ENCODE data around the gene CPOX.
"Not testable (repeated sequence)": the region's sequence is repeated elsewhere in the genome, so short reads cannot be mapped to it uniquely, and the experiment has no call there.

CPOX gene

DNA sequence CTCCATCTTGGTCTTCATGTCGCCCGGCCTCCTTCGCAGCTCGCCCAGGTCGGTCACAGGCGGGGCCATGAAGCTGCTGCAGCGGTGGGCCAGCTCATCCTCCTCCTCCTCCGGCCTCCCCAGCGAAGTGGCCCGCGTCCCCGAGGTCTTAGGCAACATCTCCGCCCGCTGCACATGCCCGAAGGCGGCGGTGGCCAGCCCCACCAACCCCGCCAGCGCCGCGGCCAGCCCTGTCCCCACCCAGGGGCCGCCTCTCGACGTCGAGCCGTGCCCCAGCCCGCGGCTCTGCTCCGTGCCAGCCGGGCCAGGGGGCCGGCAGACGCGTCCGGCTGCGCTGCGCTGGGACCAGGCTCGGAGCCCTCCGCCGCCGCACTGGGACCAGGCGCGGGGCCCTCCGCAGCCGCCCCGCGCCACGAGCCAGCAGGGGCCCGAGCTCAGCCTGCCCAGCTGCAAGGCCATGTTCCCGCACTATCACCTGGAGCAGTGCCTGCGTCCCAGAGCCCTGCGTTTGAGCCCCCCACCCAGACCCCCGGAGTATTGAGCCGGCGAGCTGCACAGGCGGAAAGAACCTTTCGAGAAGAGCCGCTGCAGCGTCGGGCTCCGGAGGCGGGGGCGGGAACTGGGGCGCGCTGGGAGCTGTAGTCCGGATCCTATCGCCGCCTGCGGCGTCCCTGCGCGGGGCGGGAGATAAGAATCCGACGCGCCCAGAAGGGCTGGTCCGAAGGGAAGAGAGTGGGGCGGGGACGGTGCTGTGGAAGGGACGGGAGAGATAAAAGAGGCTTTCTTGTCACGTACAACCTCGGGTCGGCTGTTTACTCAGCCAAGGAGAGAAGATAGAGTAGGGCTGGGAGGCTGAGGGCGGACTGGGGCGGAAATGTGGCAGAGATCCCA is at the start of gene CPOX:
TSS of gene CPOX (minus strand) at position 566 of the 891 bp plus-strand sequence. CDS start at position 459, 107 bp downstream.
- no peak for DNase-seq

- DNase-seq, result not testable (repeated sequence)
These were observed 49.4 kb upstream of the CPOX start for GRCh38 chr3:98642769-98643168.

DNA sequence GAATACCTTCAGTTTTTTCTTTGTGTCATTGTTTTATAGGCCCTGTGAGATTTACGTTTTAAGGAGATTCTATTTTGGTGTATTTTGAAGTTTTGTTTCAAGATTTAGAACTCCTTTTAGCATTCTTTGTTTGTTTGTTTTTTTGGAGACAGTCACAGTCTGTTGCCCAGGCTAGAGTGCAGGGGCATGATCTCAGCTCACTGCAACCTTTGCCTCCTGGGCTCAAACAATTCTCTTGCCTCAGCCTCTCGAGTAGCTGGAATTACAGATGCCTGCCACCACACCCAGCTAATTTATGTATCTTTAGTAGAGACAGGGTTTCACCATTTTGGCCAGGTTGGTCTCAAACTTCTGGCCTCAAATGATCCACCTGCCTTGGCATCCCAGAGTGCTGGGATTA is 48.3 kb upstream of the CPOX start:
- DNase-seq, result not testable (repeated sequence)

- not testable (repeated sequence) for DNase-seq
These were observed 45.1 kb upstream of the CPOX start for GRCh38 chr3:98638515-98638914.

DNA sequence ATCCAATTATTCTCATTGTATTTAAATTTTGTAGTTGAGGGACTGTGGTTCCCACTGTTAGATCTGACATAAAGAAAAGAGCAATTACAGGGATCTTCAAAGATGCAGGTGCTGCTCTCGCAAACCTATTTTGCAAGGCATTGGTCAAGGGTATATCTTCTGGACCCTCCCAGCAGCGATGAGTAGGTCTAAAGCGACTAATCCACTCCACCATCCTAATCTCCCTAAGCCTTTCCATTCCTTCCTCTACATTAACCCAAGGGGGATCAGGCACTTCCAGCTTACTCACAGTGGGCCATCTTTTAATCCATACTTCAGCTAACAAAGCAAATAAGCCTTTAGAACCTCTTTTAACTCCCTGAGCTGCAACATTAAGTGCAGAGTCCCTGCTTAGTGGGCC is 37.0 kb upstream of the CPOX start:
- DNase-seq, result no peak

DNA sequence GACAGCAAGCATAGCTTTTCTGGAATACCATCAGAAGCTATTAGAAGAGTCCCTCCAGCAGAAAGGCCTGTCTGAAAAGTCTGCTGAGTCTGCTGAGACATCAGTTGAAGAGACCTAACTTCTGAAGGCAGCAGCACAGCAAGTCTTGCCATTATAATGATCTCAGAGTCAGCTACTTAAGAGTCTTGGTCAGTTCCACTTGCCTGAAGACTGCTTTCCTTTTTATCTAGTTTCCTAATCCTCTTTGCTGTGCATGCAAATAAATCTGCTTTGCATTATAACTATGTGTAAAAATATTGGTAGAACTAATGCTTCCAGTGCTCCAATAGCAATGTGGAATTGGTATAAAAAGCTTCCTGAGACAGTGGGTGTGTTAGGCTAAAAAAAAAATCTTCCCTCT is 34.9 kb upstream of the CPOX start:
- DNase-seq, result no peak

DNA sequence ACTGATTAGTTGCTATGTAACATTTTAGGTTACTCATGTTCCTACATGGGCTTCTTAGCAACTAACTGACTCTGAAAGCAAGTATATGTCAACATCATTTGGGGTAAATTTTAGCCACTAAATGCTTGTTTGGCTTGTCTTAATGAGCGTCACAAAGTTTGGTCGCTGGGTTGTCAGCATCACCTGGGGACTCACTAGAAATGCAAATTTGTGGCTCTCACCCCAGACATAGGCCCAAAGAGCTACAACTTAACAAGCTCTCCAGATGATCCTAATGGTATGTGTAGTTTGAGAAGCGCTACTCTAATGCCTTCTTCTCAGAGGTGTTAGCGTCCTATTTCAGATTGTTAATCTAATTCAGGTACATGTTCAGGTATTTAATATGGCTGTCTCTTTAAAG is 32.7 kb upstream of the CPOX start:
- no peak for DNase-seq

GRCh38 chr3:98623572-98624280 is 30.3 kb upstream of the CPOX start:
- DNase-seq, result no peak

GRCh38 chr3:98617841-98618240 is 24.4 kb upstream of the CPOX start:
- DNase-seq, result no peak

DNA sequence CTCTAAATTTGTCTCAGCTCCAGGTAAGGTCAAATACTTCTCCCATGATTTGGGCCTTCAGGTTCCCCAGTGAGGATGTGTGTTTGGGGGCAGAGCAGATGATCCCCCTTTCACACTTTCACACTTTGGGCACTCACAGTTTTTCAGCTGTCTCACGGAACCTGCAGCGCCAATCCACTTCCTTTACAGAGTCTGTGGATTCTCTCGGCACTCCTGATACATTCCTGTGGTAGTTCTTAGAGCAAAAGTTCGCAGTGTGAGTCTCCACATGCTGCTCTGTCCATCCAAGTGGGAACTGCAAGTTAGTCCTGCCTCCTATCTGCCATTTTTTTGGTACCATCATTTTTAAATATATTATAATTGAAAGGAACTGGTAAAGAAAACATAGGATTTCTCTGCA is 20.2 kb upstream of the CPOX start:
- no peak for DNase-seq

DNA sequence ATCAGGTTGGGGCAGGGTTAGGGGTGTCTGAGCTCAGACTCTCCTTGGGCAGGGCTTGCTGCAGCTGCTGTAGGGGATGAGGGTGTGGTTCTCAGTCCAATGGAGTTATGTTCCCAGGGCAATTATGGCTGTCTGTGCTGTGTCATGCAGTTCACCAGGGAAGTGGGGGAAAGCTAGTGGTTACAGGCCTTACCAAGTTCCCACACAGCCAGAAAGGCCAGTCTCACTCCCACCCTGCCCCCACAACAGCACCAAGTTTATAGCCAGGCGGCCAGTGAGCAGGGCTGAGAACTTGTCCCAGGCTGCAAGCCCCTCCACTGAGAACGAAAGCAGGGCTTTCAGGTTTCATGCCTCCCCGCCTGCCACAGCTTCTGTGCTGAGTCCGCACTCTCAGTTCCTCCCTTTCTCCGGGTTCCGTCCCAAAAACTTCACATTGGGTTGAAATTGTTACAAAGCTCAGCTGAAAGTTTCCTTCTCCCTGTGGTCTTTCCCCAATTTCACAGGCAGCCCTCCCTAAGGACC is 19.6 kb upstream of the CPOX start:
- no peak for DNase-seq

GRCh38 chr3:98612587-98612986 is 19.2 kb upstream of the CPOX start:
- no peak for DNase-seq

DNA sequence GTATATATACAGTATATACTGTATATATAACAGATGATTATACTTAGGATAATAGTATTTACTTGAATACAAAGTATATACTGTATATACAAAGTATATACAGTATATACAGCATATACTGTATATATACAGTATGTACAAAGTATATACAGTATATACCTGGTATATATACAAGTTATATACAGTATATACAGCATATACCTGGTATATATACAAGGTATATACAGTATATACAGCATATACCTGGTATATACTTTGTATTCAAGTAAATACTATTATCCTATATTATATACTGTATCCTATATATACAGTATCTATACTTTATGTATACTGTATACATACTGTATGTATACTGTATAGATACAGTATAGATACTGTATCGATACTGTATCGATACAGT is 14.6 kb upstream of the CPOX start:
- no peak for DNase-seq

- DNase-seq, result no peak
These were observed 10.2 kb upstream of the CPOX start for GRCh38 chr3:98603580-98603979.

DNA sequence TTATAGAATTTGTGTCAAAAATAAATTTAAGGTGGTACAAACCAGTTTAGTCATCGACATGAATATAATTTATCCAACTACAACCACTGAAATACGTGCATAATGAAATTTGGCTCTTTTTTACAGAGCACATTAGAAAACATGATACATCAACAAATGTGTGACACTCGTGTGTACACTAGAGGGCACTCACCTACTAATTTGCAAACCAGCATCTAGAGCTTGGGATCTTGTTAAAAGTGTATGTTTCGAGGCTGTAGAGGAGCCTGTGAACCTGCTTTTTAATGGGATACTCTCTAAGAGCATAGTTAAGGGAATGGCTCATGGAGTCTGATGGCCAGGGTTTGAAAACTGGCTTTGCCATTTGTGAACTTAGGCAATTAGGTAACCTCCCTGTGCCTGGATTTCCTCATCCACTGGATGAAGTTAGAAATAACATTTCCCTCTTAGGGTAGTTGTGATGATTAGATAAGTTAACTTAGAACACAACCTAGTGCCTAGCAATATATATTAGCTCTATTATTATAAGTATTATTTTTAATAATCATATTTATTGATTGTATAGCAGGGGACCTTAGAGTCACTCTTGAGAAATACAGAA is 8.8 kb upstream of the CPOX start:
- no peak for DNase-seq

DNA sequence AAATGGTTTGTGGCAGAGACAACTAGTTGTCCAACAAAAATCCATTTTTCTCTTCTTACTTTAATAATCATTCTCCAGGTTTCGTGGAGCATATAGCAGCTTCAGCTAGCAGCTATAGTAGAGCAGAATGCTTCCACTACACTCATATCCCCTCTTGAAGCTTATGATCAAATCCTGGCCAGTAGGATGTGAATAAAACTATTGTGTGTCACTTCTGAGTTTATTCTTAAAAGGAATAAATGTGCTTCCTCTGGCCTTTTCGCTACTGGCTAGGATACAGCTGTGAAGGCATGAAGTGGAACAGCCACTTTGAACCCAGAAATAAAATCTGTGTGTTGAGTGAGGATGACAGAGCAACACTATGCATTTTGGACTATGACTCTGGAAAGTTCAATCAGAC is 7.8 kb upstream of the CPOX start:
- no peak for DNase-seq

DNA sequence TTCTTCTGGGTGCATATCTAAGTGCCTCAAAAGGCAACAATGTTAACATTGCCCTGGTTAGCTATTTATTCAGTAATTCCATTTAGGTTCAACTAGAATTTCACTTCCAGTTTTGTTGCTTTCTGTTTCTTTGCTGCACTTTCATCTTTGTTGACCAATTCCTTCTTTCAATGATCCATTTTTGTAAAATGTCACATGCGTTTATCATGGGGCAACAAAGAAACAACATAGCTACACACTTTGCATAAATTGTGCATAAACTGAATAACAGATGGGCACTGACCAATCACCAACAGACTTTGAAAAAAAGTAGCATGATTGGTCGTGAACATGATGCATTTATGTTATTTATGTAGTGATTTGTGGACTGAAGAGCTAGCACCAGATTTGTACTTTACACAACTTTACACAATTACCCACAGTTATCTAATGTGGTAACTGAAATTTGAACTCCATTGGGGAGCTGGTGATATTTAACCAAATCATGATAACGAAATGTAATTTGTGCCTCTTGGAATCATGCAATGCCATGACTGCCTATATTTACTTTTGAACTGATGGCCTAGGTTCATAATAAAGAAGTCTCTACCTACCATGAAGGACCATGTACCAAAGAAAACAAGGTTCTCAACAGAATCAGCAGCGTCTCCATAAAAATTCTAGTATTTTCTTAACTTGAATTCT is 7.1 kb upstream of the CPOX start:
- DNase-seq, result no peak

DNA sequence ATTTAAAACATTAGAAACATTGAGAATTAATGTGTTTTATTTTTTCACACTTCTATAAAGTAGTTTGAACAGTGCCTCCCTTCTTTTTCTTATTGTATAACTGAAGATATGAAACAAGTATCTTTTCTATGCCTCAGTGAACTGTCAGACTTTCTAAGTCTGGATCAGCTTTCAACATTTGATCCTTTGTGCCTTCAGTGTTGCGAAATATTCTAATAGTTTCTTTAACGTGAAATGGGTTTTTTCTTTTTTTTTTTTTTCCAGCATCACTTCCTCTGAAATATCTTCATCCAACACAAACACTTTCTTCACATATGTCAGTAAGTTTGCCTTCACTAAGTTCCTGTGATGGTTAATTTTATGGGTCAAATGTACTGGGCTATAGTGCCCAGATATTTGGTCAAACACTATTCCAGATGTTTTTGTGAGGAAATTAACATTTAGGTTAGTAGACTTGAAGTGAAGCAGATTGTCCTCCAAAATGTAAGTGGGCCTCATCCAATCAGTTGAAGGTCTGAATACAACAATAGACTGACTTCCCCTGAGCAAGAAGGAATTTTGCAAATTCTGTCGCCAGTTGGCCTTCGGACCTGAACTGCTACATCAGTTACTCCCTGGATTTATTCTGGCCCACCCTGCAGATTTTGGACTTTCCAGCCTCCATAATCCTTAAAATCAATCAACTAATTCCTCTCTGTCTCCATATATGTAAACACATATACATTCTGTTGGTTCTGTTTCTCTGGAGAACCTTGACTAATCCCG is 6.4 kb upstream of the CPOX start:
- DNase-seq, result no peak

DNA sequence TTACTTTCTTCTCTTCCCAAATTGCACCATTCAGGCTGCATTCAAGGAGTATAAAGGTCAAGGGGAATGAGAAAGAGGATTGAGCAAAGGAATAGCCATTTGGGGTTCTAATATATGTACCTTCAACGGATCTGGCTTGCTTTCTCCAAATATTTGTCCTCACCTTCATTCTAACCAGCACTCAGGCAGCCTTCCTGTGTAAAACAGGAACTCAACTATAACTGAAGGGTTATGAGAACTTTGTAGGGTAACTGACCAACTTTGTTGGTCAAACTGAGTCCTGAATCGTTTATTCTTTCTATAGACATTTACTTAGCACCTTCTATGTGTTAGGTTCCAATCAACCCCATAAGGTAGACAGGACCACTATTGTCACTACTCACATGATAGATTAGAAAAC is 5.1 kb upstream of the CPOX start:
- no peak for DNase-seq

DNA sequence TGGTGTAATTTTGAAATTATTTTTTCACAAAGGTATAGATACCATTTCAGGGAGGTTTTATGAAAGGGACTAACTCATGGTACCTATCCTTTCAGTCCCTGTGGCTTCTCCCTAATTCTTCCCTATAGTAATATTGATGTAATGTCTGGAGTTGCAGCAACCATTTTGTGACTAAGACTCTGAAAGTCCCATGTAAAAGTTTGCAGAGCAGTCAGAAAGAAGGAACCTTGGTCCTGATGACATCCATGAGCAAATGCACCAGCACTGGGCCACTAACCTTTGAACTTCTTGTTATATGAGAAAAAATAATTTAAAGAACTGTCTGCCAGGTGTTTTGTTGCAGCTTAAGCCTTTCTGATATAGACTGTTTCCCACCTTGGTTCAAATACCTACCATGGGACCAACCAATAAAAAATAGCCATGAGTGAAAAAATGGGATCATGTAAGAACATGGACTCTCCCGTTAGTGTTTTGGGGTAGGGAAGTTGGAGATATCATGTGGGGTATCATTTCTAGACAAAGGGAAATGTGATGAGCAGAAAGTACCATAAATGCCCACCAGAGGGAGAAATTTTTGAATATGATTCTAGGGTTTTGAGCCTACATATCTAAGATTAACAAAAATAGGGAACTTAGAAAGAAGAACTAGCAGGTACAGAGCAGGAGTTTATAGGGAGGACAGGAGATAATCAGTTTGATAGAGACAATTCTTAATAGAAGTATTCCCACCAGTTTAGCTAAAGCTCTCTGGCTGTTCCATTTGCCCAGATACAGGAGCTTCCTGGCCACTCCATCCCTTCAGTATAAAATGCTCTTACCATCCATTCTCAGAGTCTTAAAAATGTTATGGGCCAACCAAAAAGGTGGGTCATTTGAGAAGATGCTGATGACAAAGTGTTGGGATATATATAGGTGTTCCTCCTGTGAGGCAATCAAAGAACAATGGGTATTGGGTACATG is 3.4 kb upstream of the CPOX start:
- no peak for DNase-seq

DNA sequence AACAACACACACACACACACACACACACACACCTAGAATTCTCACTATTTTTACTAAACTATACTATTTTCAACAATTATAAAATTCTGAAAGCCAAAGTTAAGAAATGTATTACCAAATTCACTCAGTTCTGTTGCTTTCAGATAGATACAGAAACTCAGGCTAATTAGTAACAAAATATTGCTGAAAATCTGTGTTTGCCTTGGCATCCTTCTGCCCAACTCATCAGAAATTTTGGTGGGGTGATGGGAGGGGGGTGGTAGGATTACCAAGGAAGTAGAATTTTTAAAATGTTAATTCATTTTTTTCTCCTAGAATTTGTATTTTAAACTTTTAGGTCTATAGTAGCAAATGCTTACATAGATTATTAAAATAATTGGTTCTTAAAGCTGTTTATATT is 2.7 kb upstream of the CPOX start:
- DNase-seq, result no peak

Measured in NCI-H1417 treated with DMSO at 0.1 percent for 48 hours (cell line).